ENCODE data around the gene TFDP1.

Gene TFDP1

DNA sequence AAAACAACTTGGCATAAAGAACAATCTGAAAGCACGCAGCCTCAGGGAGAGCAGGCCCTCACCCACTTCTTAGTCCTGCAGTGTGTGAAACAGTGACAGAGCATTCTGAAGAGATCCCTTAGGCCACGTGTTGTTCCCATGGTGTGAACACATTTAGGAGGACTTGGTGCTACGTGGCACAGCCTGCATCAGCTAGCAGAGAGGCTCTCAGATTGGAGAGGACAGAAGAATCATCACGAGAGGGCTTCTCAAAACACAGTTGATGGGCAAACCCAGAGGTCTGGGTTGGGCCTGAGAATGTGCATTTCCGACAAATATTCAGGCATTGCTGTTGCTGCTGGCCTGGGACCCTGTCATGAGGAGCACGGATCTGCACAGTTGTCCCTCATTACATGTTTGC, 26.1 kb upstream of the TFDP1 start:
- Histone ChIP-seq H3K23ac (ENCODE audit: low read depth, low read length, poor library complexity) (no peak overlapping the region), H3K79me1 (ENCODE audit: low read depth, low read length) (peaks cover 3% of the 10 kb centered on the region), H4K8ac (ENCODE audit: low read depth, low read length) (no peak overlapping the region), H3K14ac (ENCODE audit: low read length) (no peak overlapping the region), H2AK5ac (ENCODE audit: low read depth, low read length) (no peak overlapping the region), H2BK12ac (ENCODE audit: low read length) (no peak overlapping the region), H3K36me3 (replicated peaks in 1 of 2; ENCODE audit: control insufficient read depth in 2 of 2, insufficient read depth in 2 of 2, low read length in 2 of 2) (peaks cover 0 to 2% of the 10 kb centered on the region in 2 donors), H2BK120ac (ENCODE audit: low read depth, low read length) (no peak overlapping the region), H3K27me3 (ENCODE audit: control insufficient read depth in 3 of 3, insufficient read depth in 3 of 3, low read depth in 1 of 3, low read length in 3 of 3) (no peaks in the 10 kb centered on the region), H2AFZ (ENCODE audit: low read length) (no peak overlapping the region), H3K4me3 (ENCODE audit: low read length in 2 of 2) (no peak overlapping the region), H3K9me3 (replicated peaks in 1 of 2; ENCODE audit: control insufficient read depth in 2 of 2, insufficient read depth in 1 of 2, low read depth in 1 of 2, low read length in 2 of 2) (peaks cover 0 to 4% of the 10 kb centered on the region in 2 donors), H2BK5ac (ENCODE audit: low read length) (no peak overlapping the region), H3K4ac (ENCODE audit: low read length) (no peak overlapping the region), H3K4me2 (ENCODE audit: insufficient read depth, low read length, poor library complexity, severe bottlenecking) (no peak overlapping the region), H3K4me1 (ENCODE audit: control insufficient read depth in 2 of 2, insufficient read depth in 1 of 2, low read depth in 1 of 2, low read length in 2 of 2) (peaks cover 2 to 7% of the 10 kb centered on the region in 2 donors), H2BK15ac (ENCODE audit: low read length) (no peak overlapping the region), H4K91ac (ENCODE audit: low read depth, low read length, poor library complexity) (no peak overlapping the region), H3K9ac (ENCODE audit: low read depth, low read length, poor library complexity) (no peak overlapping the region), H3K18ac (ENCODE audit: low read length) (no peak overlapping the region), H3K27ac (replicated peaks; ENCODE audit: low read length) (no peak overlapping the region)
- no peak for DNase-seq (ENCODE audit: low spot score)
- no CpG with 5 or more reads among the region's 6 CpGs for WGBS, 2 donors (ENCODE audit: extremely low coverage in 2 of 2, insufficient read length in 2 of 2, insufficient replicate concordance in 1 of 2)

DNA sequence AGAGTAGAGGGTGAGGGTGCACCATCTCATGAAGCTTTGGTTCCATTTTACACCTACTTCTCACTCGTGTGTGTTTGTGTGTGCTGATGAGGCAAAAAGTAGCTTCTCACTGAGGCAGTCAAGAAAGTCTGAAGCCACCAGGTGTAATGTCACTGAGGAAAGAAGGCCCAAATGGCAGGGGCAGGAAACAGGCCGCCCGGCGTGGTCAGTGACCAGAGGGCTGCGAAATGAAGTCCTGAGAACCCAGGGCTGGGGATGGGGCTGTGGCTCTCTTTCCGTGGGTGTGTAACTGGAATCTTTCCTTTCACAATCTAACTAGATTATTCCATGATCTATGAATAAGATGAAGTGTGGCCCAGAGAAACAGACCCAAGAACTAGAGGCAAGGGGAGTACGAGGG, 25.5 kb upstream of the TFDP1 start:
- Histone ChIP-seq H2AK5ac (ENCODE audit: low read depth, low read length) (no peak overlapping the region), H2BK12ac (ENCODE audit: low read length) (no peak overlapping the region), H2AFZ (ENCODE audit: low read length) (no peak overlapping the region), H4K8ac (ENCODE audit: low read depth, low read length) (no peak overlapping the region), H2BK120ac (ENCODE audit: low read depth, low read length) (no peak overlapping the region), H3K23ac (ENCODE audit: low read depth, low read length, poor library complexity) (no peak overlapping the region), H3K4me1 (ENCODE audit: control insufficient read depth in 2 of 2, insufficient read depth in 1 of 2, low read depth in 1 of 2, low read length in 2 of 2) (peaks cover 2 to 5% of the 10 kb centered on the region in 2 donors), H3K36me3 (replicated peaks in 1 of 2; ENCODE audit: control insufficient read depth in 2 of 2, insufficient read depth in 2 of 2, low read length in 2 of 2) (no peaks in the 10 kb centered on the region), H3K9me3 (replicated peaks in 1 of 2; ENCODE audit: control insufficient read depth in 2 of 2, insufficient read depth in 1 of 2, low read depth in 1 of 2, low read length in 2 of 2) (peaks cover 0 to 4% of the 10 kb centered on the region in 2 donors), H3K18ac (ENCODE audit: low read length) (no peak overlapping the region), H3K27ac (replicated peaks; ENCODE audit: low read length) (no peak overlapping the region), H3K27me3 (ENCODE audit: control insufficient read depth in 3 of 3, insufficient read depth in 3 of 3, low read depth in 1 of 3, low read length in 3 of 3) (no peaks in the 10 kb centered on the region), H3K4me3 (ENCODE audit: low read length in 2 of 2) (no peak overlapping the region), H3K9ac (ENCODE audit: low read depth, low read length, poor library complexity) (no peak overlapping the region), H4K91ac (ENCODE audit: low read depth, low read length, poor library complexity) (no peak overlapping the region), H3K14ac (ENCODE audit: low read length) (no peak overlapping the region), H2BK5ac (ENCODE audit: low read length) (no peak overlapping the region), H3K4me2 (ENCODE audit: insufficient read depth, low read length, poor library complexity, severe bottlenecking) (no peak overlapping the region), H3K79me1 (ENCODE audit: low read depth, low read length) (peaks cover 3% of the 10 kb centered on the region), H3K4ac (ENCODE audit: low read length) (no peak overlapping the region), H2BK15ac (ENCODE audit: low read length) (no peak overlapping the region)
- no CpG with 5 or more reads among the region's 7 CpGs for WGBS, 2 donors (ENCODE audit: extremely low coverage in 2 of 2, insufficient read length in 2 of 2, insufficient replicate concordance in 1 of 2)
- DNase-seq (ENCODE audit: low spot score), result no peak

- H2BK15ac ChIP-seq (ENCODE audit: low read length), result peak overlapping the region; percentile 63
- H3K36me3 ChIP-seq (replicated peaks in 1 of 2; ENCODE audit: control insufficient read depth in 2 of 2, insufficient read depth in 2 of 2, low read length in 2 of 2), result no peaks in the 10 kb centered on the region
- no peak overlapping the region for H4K91ac ChIP-seq (ENCODE audit: low read depth, low read length, poor library complexity)
- H3K27me3 ChIP-seq (ENCODE audit: control insufficient read depth in 3 of 3, insufficient read depth in 3 of 3, low read depth in 1 of 3, low read length in 3 of 3), result no peaks in the 10 kb centered on the region
- H3K4me1 ChIP-seq (ENCODE audit: control insufficient read depth in 2 of 2, insufficient read depth in 1 of 2, low read depth in 1 of 2, low read length in 2 of 2), result peaks cover 2 to 5% of the 10 kb centered on the region in 2 donors
- H3K9me3 ChIP-seq (replicated peaks in 1 of 2; ENCODE audit: control insufficient read depth in 2 of 2, insufficient read depth in 1 of 2, low read depth in 1 of 2, low read length in 2 of 2), result peaks cover 0 to 4% of the 10 kb centered on the region in 2 donors
- no peak overlapping the region for H2BK120ac ChIP-seq (ENCODE audit: low read depth, low read length)
- no peak overlapping the region for H3K9ac ChIP-seq (ENCODE audit: low read depth, low read length, poor library complexity)
- H3K14ac ChIP-seq (ENCODE audit: low read length), result peak overlapping the region; percentile 31
- H3K27ac ChIP-seq (replicated peaks; ENCODE audit: low read length), result no peak overlapping the region
- WGBS, 2 donors (ENCODE audit: extremely low coverage in 2 of 2, insufficient read length in 2 of 2, insufficient replicate concordance in 1 of 2), result no CpG with 5 or more reads among the region's 56 CpGs
- H3K4ac ChIP-seq (ENCODE audit: low read length), result no peak overlapping the region
- no peak overlapping the region for H4K8ac ChIP-seq (ENCODE audit: low read depth, low read length)
- no peak overlapping the region for H2BK12ac ChIP-seq (ENCODE audit: low read length)
- H2AK5ac ChIP-seq (ENCODE audit: low read depth, low read length), result no peak overlapping the region
- no peak overlapping the region for H2BK5ac ChIP-seq (ENCODE audit: low read length)
- no peak overlapping the region for H3K18ac ChIP-seq (ENCODE audit: low read length)
- H3K23ac ChIP-seq (ENCODE audit: low read depth, low read length, poor library complexity), result no peak overlapping the region
- DNase-seq (ENCODE audit: low spot score), result no peak
- H3K4me2 ChIP-seq (ENCODE audit: insufficient read depth, low read length, poor library complexity, severe bottlenecking), result no peak overlapping the region
- H2AFZ ChIP-seq (ENCODE audit: low read length), result no peak overlapping the region
- H3K4me3 ChIP-seq (ENCODE audit: low read length in 2 of 2), result no peak overlapping the region
- peaks cover 3% of the 10 kb centered on the region for H3K79me1 ChIP-seq (ENCODE audit: low read depth, low read length)
Measured at GRCh38 chr13:113559901-113560644, 24.5 kb upstream of the TFDP1 start.

GRCh38 chr13:113560645-113561416, 23.7 kb upstream of the TFDP1 start:
- no CpG with 5 or more reads among the region's 18 CpGs for WGBS, 2 donors (ENCODE audit: extremely low coverage in 2 of 2, insufficient read length in 2 of 2, insufficient replicate concordance in 1 of 2)
- Histone ChIP-seq H3K9ac (ENCODE audit: low read depth, low read length, poor library complexity) (no peak overlapping the region), H3K4me3 (ENCODE audit: low read length in 2 of 2) (no peak overlapping the region), H2BK15ac (ENCODE audit: low read length) (peak overlapping the region; percentile 63), H3K9me3 (replicated peaks in 1 of 2; ENCODE audit: control insufficient read depth in 2 of 2, insufficient read depth in 1 of 2, low read depth in 1 of 2, low read length in 2 of 2) (peaks cover 0 to 4% of the 10 kb centered on the region in 2 donors), H2AFZ (ENCODE audit: low read length) (no peak overlapping the region), H4K91ac (ENCODE audit: low read depth, low read length, poor library complexity) (no peak overlapping the region), H3K36me3 (replicated peaks in 1 of 2; ENCODE audit: control insufficient read depth in 2 of 2, insufficient read depth in 2 of 2, low read length in 2 of 2) (no peaks in the 10 kb centered on the region), H3K4me1 (ENCODE audit: control insufficient read depth in 2 of 2, insufficient read depth in 1 of 2, low read depth in 1 of 2, low read length in 2 of 2) (peaks cover 2 to 5% of the 10 kb centered on the region in 2 donors), H3K4ac (ENCODE audit: low read length) (no peak overlapping the region), H2BK12ac (ENCODE audit: low read length) (no peak overlapping the region), H3K27me3 (ENCODE audit: control insufficient read depth in 3 of 3, insufficient read depth in 3 of 3, low read depth in 1 of 3, low read length in 3 of 3) (no peaks in the 10 kb centered on the region), H3K18ac (ENCODE audit: low read length) (no peak overlapping the region), H3K27ac (replicated peaks; ENCODE audit: low read length) (no peak overlapping the region), H2BK5ac (ENCODE audit: low read length) (no peak overlapping the region), H3K23ac (ENCODE audit: low read depth, low read length, poor library complexity) (no peak overlapping the region), H4K8ac (ENCODE audit: low read depth, low read length) (no peak overlapping the region), H3K79me1 (ENCODE audit: low read depth, low read length) (peaks cover 3% of the 10 kb centered on the region), H3K4me2 (ENCODE audit: insufficient read depth, low read length, poor library complexity, severe bottlenecking) (no peak overlapping the region), H2AK5ac (ENCODE audit: low read depth, low read length) (no peak overlapping the region), H2BK120ac (ENCODE audit: low read depth, low read length) (no peak overlapping the region), H3K14ac (ENCODE audit: low read length) (no peak overlapping the region)
- no peak for DNase-seq (ENCODE audit: low spot score)

All from neuronal stem cell (in vitro differentiated cells).